T-helper 2 cell treated with Interferon-gamma antibody and Interleukin-4, amounts not matched to agents 5 μg/mL and 100 μg/mL, for 36 hours (primary cell): ENCODE measurements around the gene ARHGAP8.

Experiments
- DNase-seq: peaks from one replicate; pipeline ENCODE4 v3.0.0; 2021; ENCODE audit warnings: low spot score
- H3K27ac Mint-ChIP-seq: one replicate; pipeline ENCODE4 v1.8.0; 2021; ENCODE audit warnings: mild to moderate bottlenecking, mixed read lengths
- H3K27me3 Mint-ChIP-seq: one replicate; pipeline ENCODE4 v1.8.0; 2021; ENCODE audit warnings: low read depth, mixed read lengths
- H3K36me3 Mint-ChIP-seq: one replicate; pipeline ENCODE4 v1.8.0; 2021; ENCODE audit warnings: low read depth, mixed read lengths
- H3K4me1 Mint-ChIP-seq: one replicate; pipeline ENCODE4 v1.8.0; 2021; ENCODE audit warnings: low read depth, mixed read lengths
- H3K4me3 Mint-ChIP-seq: one replicate; pipeline ENCODE4 v1.8.0; 2022; ENCODE audit warnings: mild to moderate bottlenecking, moderate library complexity, mixed read lengths
- H3K9me3 Mint-ChIP-seq: one replicate; pipeline ENCODE4 v1.8.0; 2021; ENCODE audit warnings: mixed read lengths

Gene ARHGAP8

DNA sequence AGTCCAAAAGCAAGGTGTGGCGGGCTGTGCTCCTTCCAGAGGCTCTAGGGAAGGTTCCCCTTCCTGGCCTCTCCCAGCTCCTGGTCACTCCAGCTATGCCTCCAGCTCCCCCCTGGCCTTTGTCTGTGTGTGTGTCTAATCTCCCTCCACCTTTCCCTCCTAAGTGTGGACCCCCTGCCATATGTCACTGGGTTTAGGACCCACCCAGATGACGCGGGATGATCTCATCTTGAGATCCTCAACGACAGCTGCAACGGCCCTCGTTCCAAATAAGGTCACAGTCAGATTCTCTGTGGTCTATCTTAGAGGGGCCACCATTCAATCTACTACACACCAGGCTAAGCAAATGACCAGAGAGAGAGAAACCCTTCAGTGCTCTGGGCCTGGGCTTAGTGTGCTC lies 107.9 kb downstream of the ARHGAP8 start:
- H3K36me3 Mint-ChIP-seq, result no peaks in the 10 kb centered on the region
- H3K9me3 Mint-ChIP-seq, result no peaks in the 10 kb centered on the region
- no peak overlapping the region for H3K4me3 Mint-ChIP-seq
- no peak for DNase-seq
- H3K27ac Mint-ChIP-seq, result no peak overlapping the region
- no peaks in the 10 kb centered on the region for H3K4me1 Mint-ChIP-seq
- no peaks in the 10 kb centered on the region for H3K27me3 Mint-ChIP-seq

DNA sequence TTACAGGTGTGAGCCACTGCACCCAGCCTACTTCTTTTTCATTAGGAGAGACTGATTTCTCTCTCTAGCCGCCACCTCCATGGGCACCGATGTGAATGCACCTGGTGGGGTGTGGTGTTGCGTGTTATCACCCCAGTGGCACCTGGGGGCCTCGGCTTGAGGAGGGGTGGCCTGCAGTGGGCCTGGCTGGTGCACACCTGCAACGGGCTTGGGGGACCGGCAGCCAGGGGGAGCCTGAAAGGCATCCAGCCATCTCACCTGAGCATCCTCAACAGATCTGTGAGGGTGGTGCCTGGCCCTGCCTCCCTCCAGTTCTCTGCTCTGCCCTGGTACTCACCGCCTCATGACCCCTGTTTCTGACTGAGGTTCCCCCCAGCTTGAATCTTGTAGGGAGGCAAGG lies 108.9 kb downstream of the ARHGAP8 start:
- no peak overlapping the region for H3K4me3 Mint-ChIP-seq
- H3K9me3 Mint-ChIP-seq, result no peaks in the 10 kb centered on the region

DNA sequence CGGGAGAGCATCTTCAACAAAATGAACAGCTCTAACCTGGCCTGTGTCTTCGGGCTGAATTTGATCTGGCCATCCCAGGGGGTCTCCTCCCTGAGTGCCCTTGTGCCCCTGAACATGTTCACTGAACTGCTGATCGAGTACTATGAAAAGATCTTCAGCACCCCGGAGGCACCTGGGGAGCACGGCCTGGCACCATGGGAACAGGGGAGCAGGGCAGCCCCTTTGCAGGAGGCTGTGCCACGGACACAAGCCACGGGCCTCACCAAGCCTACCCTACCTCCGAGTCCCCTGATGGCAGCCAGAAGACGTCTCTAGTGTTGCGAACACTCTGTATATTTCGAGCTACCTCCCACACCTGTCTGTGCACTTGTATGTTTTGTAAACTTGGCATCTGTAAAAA lies 109.9 kb downstream of the ARHGAP8 start:
- Mint-ChIP-seq H3K27ac (no peak overlapping the region), H3K4me3 (no peak overlapping the region), H3K9me3 (no peaks in the 10 kb centered on the region), H3K36me3 (no peaks in the 10 kb centered on the region), H3K27me3 (no peaks in the 10 kb centered on the region), H3K4me1 (no peaks in the 10 kb centered on the region)
- DNase-seq, result no peak

More for the DNA sequence above, 108.9 kb downstream of the ARHGAP8 start:
- Mint-ChIP-seq H3K27ac (no peak overlapping the region), H3K36me3 (no peaks in the 10 kb centered on the region), H3K4me1 (no peaks in the 10 kb centered on the region), H3K27me3 (no peaks in the 10 kb centered on the region)
- no peak for DNase-seq

DNA sequence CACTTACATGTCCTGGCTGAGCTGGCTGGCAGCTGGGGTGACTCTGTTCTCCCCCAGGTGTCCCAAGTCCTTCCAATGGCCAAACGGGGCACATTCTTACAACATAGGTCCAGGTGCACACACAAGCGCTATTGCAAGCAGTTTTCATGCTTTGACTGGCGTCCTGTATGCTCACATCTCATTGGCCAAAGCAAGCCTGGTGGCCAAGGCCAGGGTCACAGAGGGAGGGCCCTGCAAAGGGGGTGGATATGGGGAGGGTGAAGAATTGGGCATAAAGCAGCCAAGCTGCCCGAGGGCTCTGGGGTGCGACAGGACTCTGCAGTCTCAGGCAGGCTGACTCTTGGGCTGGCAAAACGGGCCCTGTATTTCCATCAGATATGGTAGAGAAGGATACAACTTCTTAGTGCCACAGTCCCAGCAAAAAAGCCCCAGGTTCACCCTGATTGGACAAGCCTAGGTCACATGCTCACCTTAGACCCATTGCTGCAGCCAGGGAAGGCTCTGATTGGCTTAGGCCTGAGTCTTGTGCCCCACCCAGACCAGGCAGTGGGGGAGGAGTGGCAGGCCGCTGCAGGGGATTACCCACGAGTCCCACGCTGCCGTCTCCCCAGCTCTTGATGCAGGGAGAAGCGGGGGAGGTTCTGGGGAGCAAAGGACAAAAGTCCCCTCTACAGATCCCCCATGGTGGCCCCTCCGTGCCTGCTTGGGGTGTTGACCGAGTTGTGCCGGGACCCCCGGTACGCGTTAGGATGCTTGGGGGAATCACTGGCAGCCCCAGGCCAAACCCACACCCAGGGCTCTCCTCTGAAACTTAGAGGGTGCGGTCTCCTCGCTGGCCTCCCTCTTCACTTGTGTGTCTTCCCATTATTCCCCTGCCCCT lies 110.8 kb downstream of the ARHGAP8 start:
- Mint-ChIP-seq H3K4me3 (no peak overlapping the region), H3K9me3 (no peaks in the 10 kb centered on the region), H3K36me3 (no peaks in the 10 kb centered on the region)

DNA sequence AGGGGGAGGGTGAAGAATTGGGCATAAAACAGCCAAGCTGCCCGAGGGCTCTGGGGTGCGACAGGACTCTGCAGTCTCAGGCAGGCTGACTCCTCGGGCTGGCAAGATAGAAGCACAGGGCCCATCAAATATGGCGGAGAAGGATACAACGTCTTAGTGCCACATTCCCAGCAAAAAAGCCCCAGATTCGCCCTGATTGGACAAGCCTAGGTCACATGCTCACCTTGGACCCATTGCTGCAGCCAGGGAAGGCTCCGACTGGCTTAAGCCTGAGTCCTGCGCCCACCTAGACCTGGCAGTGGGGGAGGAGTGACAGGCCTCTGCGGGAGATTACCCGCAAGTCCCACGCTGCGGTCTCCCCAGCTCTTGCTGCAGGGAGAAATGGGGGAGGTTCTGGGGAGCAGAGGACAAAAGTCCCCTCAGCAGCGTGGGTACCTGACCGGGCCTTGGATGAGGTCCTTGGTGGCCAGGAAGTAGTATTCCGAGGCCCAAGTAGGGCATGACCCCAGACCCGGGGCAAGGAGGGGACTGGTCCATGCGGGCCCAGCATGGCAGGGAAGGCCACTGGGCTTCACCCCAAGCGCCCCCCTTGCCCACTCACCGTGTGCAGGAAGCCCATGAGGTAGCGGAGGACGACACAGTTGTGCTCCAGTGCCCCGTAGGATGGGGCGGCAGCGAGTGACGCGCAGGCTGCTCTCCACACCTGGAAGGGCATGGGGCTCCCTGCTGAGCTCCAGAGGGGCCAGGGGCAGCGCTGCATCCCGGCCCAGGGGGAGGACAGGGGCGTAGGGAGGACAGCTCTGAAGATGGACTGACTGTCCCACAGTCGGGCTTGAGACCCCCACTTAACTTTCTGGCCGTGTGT lies 113.0 kb downstream of the ARHGAP8 start:
- Mint-ChIP-seq H3K27me3 (no peaks in the 10 kb centered on the region), H3K4me3 (no peak overlapping the region), H3K27ac (no peak overlapping the region), H3K9me3 (no peaks in the 10 kb centered on the region), H3K36me3 (no peaks in the 10 kb centered on the region), H3K4me1 (peaks cover 1% of the 10 kb centered on the region)
- no peak for DNase-seq

More for the DNA sequence above, 110.8 kb downstream of the ARHGAP8 start:
- DNase-seq, result no peak
- Mint-ChIP-seq H3K27me3 (no peaks in the 10 kb centered on the region), H3K4me1 (no peaks in the 10 kb centered on the region), H3K27ac (no peak overlapping the region)

DNA sequence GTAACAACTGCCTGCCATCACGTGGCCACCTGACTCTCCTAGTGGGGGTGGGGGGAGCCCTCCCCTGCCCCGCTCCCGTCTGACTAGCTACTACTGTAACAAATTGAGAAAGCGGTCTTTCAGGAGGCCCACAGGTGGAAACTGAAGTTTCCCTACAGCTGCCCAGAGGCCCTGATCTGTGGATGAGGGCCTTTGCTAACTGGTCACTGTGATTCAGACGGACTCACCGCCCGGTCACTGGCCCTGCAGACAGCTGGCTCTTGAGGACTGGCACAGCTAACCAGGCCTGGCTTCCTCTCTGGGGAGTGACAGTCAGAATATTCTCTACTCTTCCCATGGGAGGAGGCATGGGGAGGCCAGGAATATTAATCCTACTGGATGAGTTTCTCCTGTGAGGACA lies 116.8 kb downstream of the ARHGAP8 start:
- Mint-ChIP-seq H3K27ac (no peak overlapping the region), H3K27me3 (no peaks in the 10 kb centered on the region)

DNA sequence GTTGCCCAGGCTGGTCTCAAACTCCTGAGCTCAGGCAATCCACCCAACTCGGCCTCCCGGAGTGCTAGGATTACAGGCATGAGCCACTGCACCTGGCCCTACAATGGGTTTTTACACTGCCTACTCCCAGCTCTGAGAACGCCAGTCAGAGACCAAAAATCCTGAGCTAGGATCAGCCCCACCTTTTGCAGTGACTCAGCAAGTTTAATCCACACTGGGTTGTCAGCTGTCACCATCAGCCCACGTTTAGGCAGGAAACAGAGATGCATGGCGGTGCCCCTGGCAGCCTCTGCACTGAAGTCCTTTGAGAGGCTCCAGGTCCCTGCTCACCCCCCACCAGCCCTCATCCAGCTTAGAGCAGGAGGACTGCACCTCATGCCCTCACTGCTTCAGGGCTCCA lies 117.6 kb downstream of the ARHGAP8 start:
- Mint-ChIP-seq H3K4me1 (peaks cover 2% of the 10 kb centered on the region), H3K9me3 (peaks cover 3% of the 10 kb centered on the region), H3K36me3 (no peaks in the 10 kb centered on the region), H3K4me3 (no peak overlapping the region), H3K27ac (no peak overlapping the region), H3K27me3 (no peaks in the 10 kb centered on the region)
- DNase-seq, result no peak

More for the DNA sequence above, 116.8 kb downstream of the ARHGAP8 start:
- peaks cover 2% of the 10 kb centered on the region for H3K4me1 Mint-ChIP-seq
- DNase-seq, result no peak
- no peak overlapping the region for H3K4me3 Mint-ChIP-seq
- H3K9me3 Mint-ChIP-seq, result peaks cover 3% of the 10 kb centered on the region
- no peaks in the 10 kb centered on the region for H3K36me3 Mint-ChIP-seq

DNA sequence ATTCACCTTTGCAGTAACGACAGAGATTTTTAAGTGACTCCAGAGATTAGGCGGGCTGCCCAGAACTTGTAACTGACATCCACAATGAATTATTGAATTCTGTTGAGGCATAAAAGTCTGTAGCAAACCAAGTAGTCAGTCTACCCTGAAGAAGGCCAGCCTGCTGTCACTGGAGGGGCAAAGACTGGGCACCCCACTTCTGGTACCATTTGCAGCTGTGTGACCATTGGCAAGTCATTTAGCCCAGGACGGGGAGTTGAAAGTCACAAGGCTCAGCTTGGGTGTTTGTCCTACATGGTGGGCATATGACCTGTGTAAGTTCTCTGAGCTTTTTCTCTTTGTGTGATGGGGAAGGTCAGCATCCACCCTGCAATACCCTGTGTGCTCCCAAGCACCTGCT lies 119.4 kb downstream of the ARHGAP8 start:
- DNase-seq, result no peak
- peaks cover 2% of the 10 kb centered on the region for H3K4me1 Mint-ChIP-seq
- H3K36me3 Mint-ChIP-seq, result no peaks in the 10 kb centered on the region
- H3K4me3 Mint-ChIP-seq, result no peak overlapping the region
- H3K27me3 Mint-ChIP-seq, result peaks cover 2% of the 10 kb centered on the region
- H3K9me3 Mint-ChIP-seq, result peaks cover 3% of the 10 kb centered on the region
- no peak overlapping the region for H3K27ac Mint-ChIP-seq

DNA sequence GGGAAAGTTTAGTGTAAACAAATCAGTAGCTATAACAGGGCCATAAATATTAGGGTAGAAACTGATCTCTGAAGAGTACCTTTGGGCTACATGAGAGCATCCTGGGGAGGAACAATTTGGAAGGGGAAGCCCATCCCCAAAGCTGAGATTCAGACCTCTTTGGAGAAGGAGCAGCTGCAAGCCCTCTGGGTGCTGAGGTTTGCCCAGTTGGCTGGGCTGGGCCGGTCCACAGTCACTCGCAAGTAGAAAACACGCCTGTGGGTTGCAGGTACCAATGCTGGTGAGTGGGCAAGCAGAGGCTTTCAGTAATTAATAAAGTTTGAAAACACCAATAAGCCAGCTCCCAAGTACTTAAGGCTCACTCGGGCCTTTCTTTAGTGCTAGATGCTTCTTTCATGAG lies 124.5 kb downstream of the ARHGAP8 start:
- H3K36me3 Mint-ChIP-seq, result no peaks in the 10 kb centered on the region
- H3K27me3 Mint-ChIP-seq, result peaks cover 2% of the 10 kb centered on the region
- H3K4me1 Mint-ChIP-seq, result no peaks in the 10 kb centered on the region
- no peak overlapping the region for H3K4me3 Mint-ChIP-seq
- no peaks in the 10 kb centered on the region for H3K9me3 Mint-ChIP-seq
- no peak for DNase-seq
- no peak overlapping the region for H3K27ac Mint-ChIP-seq

DNA sequence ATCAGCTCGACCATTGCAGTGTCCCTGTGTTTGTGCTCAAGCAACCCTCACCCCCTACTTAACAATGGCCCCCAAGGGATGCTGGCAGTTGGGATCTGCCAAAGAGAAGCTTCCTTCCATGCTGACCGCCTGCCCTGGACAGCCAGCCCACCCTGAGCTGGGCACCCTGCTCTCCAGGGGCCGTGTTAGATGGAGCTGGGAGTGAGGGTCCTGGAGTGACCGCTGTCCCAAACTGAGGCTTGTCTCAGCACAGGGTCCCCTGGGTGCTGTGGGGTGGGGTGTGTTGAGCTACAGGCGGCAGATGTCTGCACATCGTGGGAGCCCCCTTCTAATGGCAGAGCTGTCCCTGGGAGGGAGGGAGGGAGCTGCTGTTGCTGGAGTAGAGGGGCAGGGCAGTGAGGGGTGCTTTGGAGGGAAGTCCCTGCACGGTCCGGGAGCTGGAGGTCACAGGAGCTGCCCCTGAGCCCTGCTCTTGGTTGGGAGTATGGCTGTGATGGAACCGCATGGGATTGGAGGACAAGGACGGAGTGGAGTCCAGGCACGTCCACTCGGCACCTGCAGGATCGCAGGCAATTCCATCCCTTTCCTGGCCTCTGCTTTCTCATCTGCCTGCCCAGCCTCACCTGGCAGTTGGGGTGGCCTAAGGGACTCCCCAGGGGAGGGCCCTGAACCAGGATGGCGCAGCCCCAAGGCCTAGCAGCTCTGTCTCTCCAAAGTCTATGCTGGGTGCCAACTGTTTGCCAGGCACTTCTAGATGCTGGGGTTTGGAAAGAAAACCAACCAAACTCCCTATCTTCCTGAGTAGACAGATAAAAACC lies 126.3 kb downstream of the ARHGAP8 start:
- H3K27ac Mint-ChIP-seq, result no peak overlapping the region
- H3K4me1 Mint-ChIP-seq, result no peaks in the 10 kb centered on the region
- no peak for DNase-seq
- no peak overlapping the region for H3K4me3 Mint-ChIP-seq
- H3K9me3 Mint-ChIP-seq, result no peaks in the 10 kb centered on the region
- no peaks in the 10 kb centered on the region for H3K36me3 Mint-ChIP-seq
- H3K27me3 Mint-ChIP-seq, result peaks cover 2% of the 10 kb centered on the region

DNA sequence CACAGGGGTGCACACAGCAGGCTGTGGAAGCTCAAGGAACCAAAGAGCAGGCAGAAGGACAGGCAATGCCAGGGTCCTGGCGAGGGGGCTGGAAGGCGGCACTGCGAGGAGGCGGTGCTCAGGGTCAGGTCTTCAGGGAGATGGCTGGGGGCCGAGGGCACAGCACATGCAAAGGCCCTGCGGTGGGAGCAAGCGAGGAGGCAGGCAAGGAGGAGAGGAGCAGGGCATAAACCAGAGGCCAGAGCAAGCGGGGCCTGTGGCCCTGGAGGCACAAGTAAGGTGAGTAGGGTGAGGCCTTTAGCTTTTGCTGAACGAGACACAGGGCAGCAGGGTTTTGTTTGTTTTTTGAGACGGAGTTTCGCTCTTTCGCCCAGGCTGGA lies 126.9 kb downstream of the ARHGAP8 start:
- Mint-ChIP-seq H3K9me3 (no peaks in the 10 kb centered on the region), H3K27ac (no peak overlapping the region), H3K4me1 (no peaks in the 10 kb centered on the region), H3K4me3 (no peak overlapping the region), H3K27me3 (peaks cover 2% of the 10 kb centered on the region), H3K36me3 (no peaks in the 10 kb centered on the region)
- DNase-seq, result no peak

DNA sequence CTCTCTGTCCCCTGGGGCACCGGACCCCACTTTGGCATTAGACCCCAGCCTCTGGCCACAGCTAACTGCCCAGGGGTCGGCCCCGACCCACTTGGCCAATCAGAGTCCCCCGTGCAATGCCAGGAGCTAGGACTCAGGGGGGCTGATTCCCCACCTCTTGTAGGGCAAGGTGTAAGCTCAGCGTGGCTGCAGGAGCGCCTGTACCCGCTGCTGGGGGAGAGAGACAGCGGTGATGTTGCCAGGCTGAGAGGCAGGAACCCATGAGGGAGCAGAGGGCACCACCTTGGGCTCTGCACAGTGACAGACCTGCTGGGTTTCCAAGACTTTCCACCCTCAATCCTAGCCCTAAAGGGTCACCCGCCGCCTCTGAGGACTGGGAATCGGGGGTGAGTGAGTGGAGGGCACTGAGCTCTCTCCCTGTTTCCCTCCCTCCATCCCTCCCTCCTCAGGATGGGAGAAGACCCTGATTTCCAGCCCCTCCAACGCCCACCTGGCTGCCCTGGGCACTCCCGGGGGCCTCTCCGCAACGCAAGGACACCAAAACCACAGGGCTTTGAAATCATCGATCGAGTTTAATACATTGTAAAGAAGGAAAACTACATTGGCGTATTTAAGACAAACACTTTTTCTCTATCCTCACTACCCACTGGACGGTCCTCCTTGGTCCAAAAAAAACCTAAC lies 128.4 kb downstream of the ARHGAP8 start:
- no peaks in the 10 kb centered on the region for H3K27me3 Mint-ChIP-seq
- H3K36me3 Mint-ChIP-seq, result no peaks in the 10 kb centered on the region
- no peak overlapping the region for H3K27ac Mint-ChIP-seq
- H3K9me3 Mint-ChIP-seq, result no peaks in the 10 kb centered on the region
- H3K4me1 Mint-ChIP-seq, result no peaks in the 10 kb centered on the region
- no peak for DNase-seq
- H3K4me3 Mint-ChIP-seq, result no peak overlapping the region

DNA sequence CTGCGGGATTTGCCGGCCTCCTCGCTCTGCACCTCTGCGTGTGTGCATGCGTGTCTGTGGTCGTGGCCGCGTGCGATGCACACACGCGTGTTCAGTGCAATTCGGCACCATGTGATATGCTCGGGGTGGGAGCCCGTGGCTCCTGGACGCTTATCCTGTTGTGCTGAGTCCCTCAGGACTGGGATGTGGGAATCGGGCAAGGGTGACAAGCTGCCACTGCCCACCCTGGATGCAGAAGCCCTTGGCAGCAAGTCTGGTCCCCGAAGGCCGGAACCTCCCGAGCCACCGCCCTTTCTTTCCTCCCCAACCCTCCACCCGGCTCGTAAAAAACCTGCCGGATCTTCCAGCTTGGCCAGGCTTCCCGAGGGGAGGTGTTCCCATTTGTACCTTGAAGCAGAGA lies 129.2 kb downstream of the ARHGAP8 start:
- no peaks in the 10 kb centered on the region for H3K9me3 Mint-ChIP-seq
- H3K36me3 Mint-ChIP-seq, result no peaks in the 10 kb centered on the region
- H3K4me1 Mint-ChIP-seq, result no peaks in the 10 kb centered on the region
- no peak for DNase-seq
- H3K27ac Mint-ChIP-seq, result no peak overlapping the region
- H3K4me3 Mint-ChIP-seq, result no peak overlapping the region
- no peaks in the 10 kb centered on the region for H3K27me3 Mint-ChIP-seq
